ENCODE results near the gene KCNS1. TPM values are rescaled to one million over a fixed set of nuclear protein-coding genes. Genes with fewer than 3 reads are reported as not detected.

KCNS1 gene
- total RNA-seq, 1 experiment from 2014 or later = 0.98 TPM

GRCh38 chr20:45117581-45117980 is 16.7 kb upstream of the KCNS1 start:
- Histone ChIP-seq H2BK20ac (ENCODE audit: low read depth, low read length, poor library complexity, severe bottlenecking) (no peak overlapping the region), H4K5ac (ENCODE audit: insufficient read length, low read depth, low read length) (no peak overlapping the region), H3K79me1 (ENCODE audit: insufficient read depth, low read depth, low read length, poor library complexity, severe bottlenecking) (no peaks in the 10 kb centered on the region), H3K56ac (ENCODE audit: insufficient read length, low read depth, low read length) (no peak overlapping the region), H3K79me2 (ENCODE audit: insufficient read depth, low read length) (no peaks in the 10 kb centered on the region), H4K20me1 (ENCODE audit: control insufficient read depth, insufficient read depth, insufficient read length) (no peaks in the 10 kb centered on the region), H3K27me3 (ENCODE audit: insufficient read depth, low read length) (no peaks in the 10 kb centered on the region), H3K27ac (ENCODE audit: insufficient read length, low read depth, low read length) (no peak overlapping the region), H3K14ac (ENCODE audit: insufficient read depth, low read length) (no peak overlapping the region), H3K4ac (ENCODE audit: low read depth, low read length) (no peak overlapping the region), H2BK120ac (ENCODE audit: low read depth, low read length, poor library complexity, severe bottlenecking) (no peak overlapping the region), H3K9me3 (ENCODE audit: control insufficient read depth, low read depth, low read length) (no peaks in the 10 kb centered on the region), H3K9ac (ENCODE audit: extremely low read depth, insufficient read length, low read length) (no peak overlapping the region), H3K23ac (ENCODE audit: insufficient read length, low read depth, low read length) (no peak overlapping the region), H3K4me1 (ENCODE audit: insufficient read depth, low read length) (no peaks in the 10 kb centered on the region), H2AK5ac (ENCODE audit: insufficient read length, low read length) (no peak overlapping the region), H4K91ac (ENCODE audit: insufficient read length, low read depth, low read length) (no peak overlapping the region), H3K18ac (ENCODE audit: insufficient read length, low read depth, low read length) (no peak overlapping the region), H3T11ph (ENCODE audit: low read length) (no peak overlapping the region), H3K23me2 (ENCODE audit: insufficient read length, low read depth, low read length, poor library complexity, severe bottlenecking) (no peaks in the 10 kb centered on the region), H2BK15ac (ENCODE audit: low read depth, low read length) (no peak overlapping the region), H2BK12ac (ENCODE audit: insufficient read length, low read depth, low read length) (no peak overlapping the region), H3K4me2 (ENCODE audit: insufficient read depth, insufficient read length, low read length) (no peak overlapping the region), H2AFZ (ENCODE audit: low read length) (no peak overlapping the region), H4K8ac (replicated peaks; ENCODE audit: insufficient read length, low read depth, low read length) (no peak overlapping the region), H2BK5ac (ENCODE audit: insufficient read length, low read length) (no peak overlapping the region)
- peaks cover 9 to 10% of the 10 kb centered on the region in 2 experiments for H3K4me1 Mint-ChIP-seq
- H3K4me3 Mint-ChIP-seq = no peak overlapping the region
- no CpG with 5 or more reads among the region's 4 CpGs for WGBS (ENCODE audit: extremely low coverage, insufficient read length, low lambda C conversion rate)
- peaks cover 9% of the 10 kb centered on the region for H3K27me3 Mint-ChIP-seq (ENCODE audit: low read depth)
- no peak for TF ChIP-seq CTCF (conservative IDR thresholded peaks at IDR 0.05)
- no peaks in the 10 kb centered on the region for H3K36me3 Mint-ChIP-seq (ENCODE audit: insufficient read depth in 1 of 3, low read depth in 3 of 3)
- H3K9me3 Mint-ChIP-seq = no peaks in the 10 kb centered on the region; a peak in 1 of 5 replicates
- DNase-seq = no peak
- H3K27ac Mint-ChIP-seq = no peak overlapping the region
